Left kidney (tissue), 2 donors: ENCODE measurements around the gene GBA2. TPM values are rescaled to one million over a fixed set of nuclear protein-coding genes. Genes with fewer than 3 reads are reported as not detected.

Source experiments
- DNase-seq: peaks from one replicate; pipeline ENCODE4 v3.0.0-alpha.2; 2013
- polyA plus RNA-seq: library from polyadenylated mRNA; unstranded; fragments of 120-200 nt; gene quantifications from one replicate; pipeline ENCODE4 v1.2.1, GENCODE V29; 2013; ENCODE audit not compliant: insufficient read length

Gene GBA2
- polyA plus RNA-seq, 1 donor: 138 TPM

- DNase-seq: no peak
Observed at GRCh38 chr9:35691757-35692301, 57.2 kb downstream of the GBA2 start.

- no peak for DNase-seq
Observed at GRCh38 chr9:35691334-35691650, 57.7 kb downstream of the GBA2 start.

GRCh38 chr9:35690614-35691333 lies 58.3 kb downstream of the GBA2 start:
- DNase-seq: no peak

- no peak for DNase-seq
Observed at GRCh38 chr9:35690294-35690613, 58.8 kb downstream of the GBA2 start.

- DNase-seq: no peak
Observed at GRCh38 chr9:35689542-35690293, 59.3 kb downstream of the GBA2 start, which contains the start of gene TPM2. Gene TPM2, minus strand, starts transcription at chr9:35689925. Its CDS starts 108 bp downstream, at chr9:35689817.

- no peak for DNase-seq
Observed at GRCh38 chr9:35688558-35689541, 60.2 kb downstream of the GBA2 start.

GRCh38 chr9:35687972-35688557 lies 61.0 kb downstream of the GBA2 start:
- no peak for DNase-seq

- no peak for DNase-seq
Observed at GRCh38 chr9:35687306-35687705, 61.7 kb downstream of the GBA2 start.

Other genes with a start within 250 kb of the GBA2 start
- gene TESK1, start 144.0 kb downstream of the GBA2 start, polyA plus RNA-seq: 39.3 TPM
- 3.6 TPM for gene CD72, start 130.8 kb downstream of the GBA2 start, polyA plus RNA-seq
- 0.32 TPM for gene SIT1, start 98.3 kb downstream of the GBA2 start, polyA plus RNA-seq
- not detected for gene RMRP, start 91.2 kb downstream of the GBA2 start, polyA plus RNA-seq
- gene CCDC107, start 90.9 kb downstream of the GBA2 start, polyA plus RNA-seq: 12.6 TPM
- 15.4 TPM for gene ARHGEF39, start 84.0 kb downstream of the GBA2 start, polyA plus RNA-seq
- 0.58 TPM for gene CA9, start 75.3 kb downstream of the GBA2 start, polyA plus RNA-seq
- 146 TPM for gene TPM2, start 59.3 kb downstream of the GBA2 start, polyA plus RNA-seq
- gene TLN1, start 17.0 kb downstream of the GBA2 start, polyA plus RNA-seq: 156 TPM
- 37.8 TPM for gene CREB3, start 16.6 kb downstream of the GBA2 start, polyA plus RNA-seq
- 32.2 TPM for gene RGP1, start 59 bp upstream of the GBA2 start, polyA plus RNA-seq
- not detected for gene MSMP, start 5.0 kb upstream of the GBA2 start, polyA plus RNA-seq
- gene NPR2, start 42.4 kb upstream of the GBA2 start, polyA plus RNA-seq: 36.8 TPM
- gene SPAG8, start 63.0 kb upstream of the GBA2 start, polyA plus RNA-seq: 10.4 TPM
- gene HINT2, start 65.8 kb upstream of the GBA2 start, polyA plus RNA-seq: 49.7 TPM
- gene FAM221B, start 79.5 kb upstream of the GBA2 start, polyA plus RNA-seq: 0.40 TPM
- 27.7 TPM for gene TMEM8B, start 80.0 kb upstream of the GBA2 start, polyA plus RNA-seq
- not detected for gene OR13J1, start 121.2 kb upstream of the GBA2 start, polyA plus RNA-seq
- gene HRCT1, start 157.0 kb upstream of the GBA2 start, polyA plus RNA-seq: 0.30 TPM
- 1.4 TPM for gene SPAAR, start 160.3 kb upstream of the GBA2 start, polyA plus RNA-seq
- not detected for gene OR2S2, start 208.9 kb upstream of the GBA2 start, polyA plus RNA-seq